A549 treated with Hydrocortisone at 1 μM for 4 hours (cell line): Measurements from ENCODE around the gene CTAGE9. TPM values are rescaled to one million over a fixed set of nuclear protein-coding genes. Genes with fewer than 3 reads are reported as not detected.

ENCODE experiments used
- total RNA-seq: library from RNA; stranded (reverse); fragments of 200-300 nt; extraction: Qiagen RNA extraction; gene quantifications from 5 replicates; pipeline ENCODE4 v1.2.3, GENCODE V29; 2022

Gene CTAGE9
- not detected in 5 replicates for total RNA-seq

GRCh38 chr6:131710917-131711316, at the start of gene CTAGE9:
Gene CTAGE9 (minus strand): TSS chr6:131711017. CDS start chr6:131711017, 0 bp downstream.

Other genes starting within 250 kb of the CTAGE9 start
- gene ARG1, start 137.8 kb downstream of the CTAGE9 start, total RNA-seq, result not detected in 5 replicates
- gene MED23, start 82.8 kb downstream of the CTAGE9 start, total RNA-seq, result 6.2 to 9.0 TPM (median 6.6 TPM) in 5 replicates
- not detected in 5 replicates for gene ENPP3, start 73.7 kb downstream of the CTAGE9 start, total RNA-seq
- gene OR2A4, start 9.6 kb downstream of the CTAGE9 start, total RNA-seq, result not detected in 5 replicates
- 1.2 to 1.6 TPM (median 1.6 TPM) in 5 replicates for gene ENPP1, start 97.0 kb upstream of the CTAGE9 start, total RNA-seq
- gene CCN2, start 240.4 kb upstream of the CTAGE9 start, total RNA-seq, result 108 to 197 TPM (median 152 TPM) in 5 replicates